ENCODE results near the gene GNPTG. TPM values are rescaled to one million over a fixed set of nuclear protein-coding genes. Genes with fewer than 3 reads are reported as not detected.

The GNPTG gene
- total RNA-seq, 1 donor from 2014 or later, result 36.1 TPM

DNA sequence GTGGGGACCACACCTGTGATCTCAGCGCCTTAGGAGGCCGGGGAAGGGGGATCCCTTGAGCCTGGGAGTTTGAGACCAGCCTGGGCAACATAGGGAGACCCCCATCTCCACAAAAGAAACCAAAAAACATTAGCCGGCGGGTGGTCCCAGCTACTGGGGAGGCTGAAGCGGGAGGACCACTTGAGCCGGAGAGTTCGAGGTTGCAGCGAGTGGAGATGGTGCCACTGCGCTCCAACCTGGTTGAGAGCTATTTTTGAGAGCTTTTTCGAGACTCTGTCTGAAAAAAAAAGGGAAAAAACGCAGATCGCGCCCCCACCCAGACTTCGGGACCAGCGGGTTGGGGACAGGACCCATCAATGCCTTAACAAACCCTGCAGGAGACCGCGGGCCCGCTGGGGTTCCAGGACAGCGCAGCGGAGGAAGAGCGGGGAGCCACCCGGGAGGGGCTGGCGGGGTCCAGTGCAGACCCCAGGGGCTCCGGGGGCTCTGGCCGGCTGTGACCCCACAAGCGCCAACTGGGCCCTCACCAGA is 19.0 kb upstream of the GNPTG start:
- intact Hi-C loops (cut with micrococcal nuclease), result loop anchor here (1.0 kb wide), 2 partner anchors 11 to 22 kb away; no protein-coding TSS in a partner anchor

DNA sequence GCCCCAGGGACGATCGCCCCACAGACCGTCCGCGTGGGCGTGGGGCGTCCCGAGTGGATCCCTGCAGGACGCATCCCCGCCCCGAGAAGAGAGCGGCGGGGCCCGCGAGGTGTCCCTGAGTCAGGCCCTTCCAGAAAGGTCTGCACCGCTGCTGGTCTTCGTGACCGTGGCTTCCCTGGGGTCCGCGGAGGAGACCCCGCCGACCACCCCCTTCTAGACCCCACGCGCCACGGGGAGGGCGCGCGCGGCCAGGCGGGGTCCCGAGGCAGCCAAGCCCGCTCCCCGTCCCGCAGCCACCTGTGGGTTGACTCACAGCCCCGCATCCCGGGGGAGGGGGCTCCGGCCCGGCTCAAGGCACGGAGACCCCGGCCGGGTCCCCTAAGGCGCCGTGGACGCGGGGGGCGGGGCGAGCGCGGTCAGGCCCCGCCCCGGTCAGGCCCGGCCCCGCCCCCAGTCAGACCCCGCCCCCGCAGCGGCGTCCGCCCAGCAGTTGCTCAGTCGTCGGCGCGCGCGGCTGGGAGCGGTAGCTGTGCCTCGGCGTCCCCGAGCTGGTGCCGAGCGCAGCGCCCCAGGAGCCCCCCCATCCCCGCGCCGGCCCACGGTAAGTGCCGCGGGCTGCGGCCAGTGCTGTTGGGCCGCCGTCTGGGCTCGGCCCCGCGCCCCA is 18.4 kb upstream of the GNPTG start, which contains the start of gene BAIAP3:
Gene BAIAP3 (plus strand): TSS at position 497 of the 664 bp plus-strand sequence. CDS start 4,905 bp downstream, outside the sequence.
- intact Hi-C loops (cut with micrococcal nuclease), result loop anchor here (1.0 kb wide), 2 partner anchors 10 to 23 kb away; no protein-coding TSS in a partner anchor

DNA sequence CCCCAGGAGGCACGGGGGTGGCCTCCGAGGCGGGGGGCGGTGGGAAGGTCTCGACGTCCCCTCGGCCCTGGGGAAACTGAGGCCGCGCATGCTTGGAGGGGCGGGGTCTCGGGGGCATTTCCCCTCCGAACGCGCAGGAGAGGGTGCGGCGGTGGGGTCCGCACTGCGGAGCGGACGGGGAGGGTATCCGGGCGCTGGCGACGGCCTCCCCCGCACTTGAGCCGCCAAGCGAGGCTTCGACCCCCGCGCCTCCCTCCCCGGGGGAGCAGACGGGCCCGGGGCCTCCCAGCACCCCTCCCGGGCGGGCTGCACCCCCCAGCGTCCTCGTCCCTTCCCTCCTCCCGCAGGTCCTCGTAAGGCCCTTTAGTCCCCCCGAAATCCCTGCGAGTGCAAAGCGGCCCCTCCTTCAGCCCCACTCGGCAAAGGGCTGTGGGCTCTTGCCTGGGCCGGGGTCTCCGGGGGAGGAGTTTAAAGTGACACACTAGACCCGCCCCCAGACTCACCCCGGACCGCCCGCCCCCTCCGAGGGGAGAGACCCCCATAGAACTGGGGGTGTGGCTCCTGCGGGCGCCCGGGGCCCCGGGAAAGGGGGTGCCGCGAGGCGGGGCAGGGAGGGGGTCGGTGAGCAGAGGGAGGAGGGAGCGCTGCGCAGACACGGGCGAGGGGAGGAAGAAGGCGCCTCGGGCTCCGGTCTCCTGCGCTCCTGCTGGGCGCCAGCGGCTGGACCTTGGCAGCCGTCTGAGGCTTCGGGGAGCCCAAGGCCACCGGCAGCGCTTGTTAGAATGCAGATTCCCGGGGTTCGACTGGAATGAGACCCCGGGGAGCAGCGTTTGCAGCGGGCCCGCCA is 17.7 kb upstream of the GNPTG start:
- intact Hi-C loops (cut with micrococcal nuclease), result loop anchor here (1.0 kb wide), 2 partner anchors 9 to 24 kb away; no protein-coding TSS in a partner anchor

DNA sequence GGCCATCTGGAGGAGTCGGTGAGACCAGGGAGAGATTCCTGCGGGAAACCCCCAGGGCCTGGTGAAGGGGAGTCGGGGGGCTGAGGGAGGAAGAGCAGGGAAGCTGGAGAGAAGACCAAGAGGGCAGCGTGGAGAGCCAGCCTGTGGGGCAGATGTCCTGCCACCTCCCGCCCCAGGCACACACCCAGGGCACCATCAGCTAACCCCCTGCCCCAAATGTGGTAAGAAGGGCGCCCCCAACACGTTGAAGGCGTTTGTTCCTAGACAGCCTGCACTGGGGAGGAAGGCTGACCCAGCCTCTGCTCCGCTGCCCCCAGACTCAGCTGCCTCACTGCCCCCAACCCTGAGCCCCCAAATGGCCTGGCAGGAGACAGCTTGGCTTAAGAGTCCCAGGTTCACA is 17.0 kb upstream of the GNPTG start:
- intact Hi-C loops (cut with micrococcal nuclease), result no loop called here

DNA sequence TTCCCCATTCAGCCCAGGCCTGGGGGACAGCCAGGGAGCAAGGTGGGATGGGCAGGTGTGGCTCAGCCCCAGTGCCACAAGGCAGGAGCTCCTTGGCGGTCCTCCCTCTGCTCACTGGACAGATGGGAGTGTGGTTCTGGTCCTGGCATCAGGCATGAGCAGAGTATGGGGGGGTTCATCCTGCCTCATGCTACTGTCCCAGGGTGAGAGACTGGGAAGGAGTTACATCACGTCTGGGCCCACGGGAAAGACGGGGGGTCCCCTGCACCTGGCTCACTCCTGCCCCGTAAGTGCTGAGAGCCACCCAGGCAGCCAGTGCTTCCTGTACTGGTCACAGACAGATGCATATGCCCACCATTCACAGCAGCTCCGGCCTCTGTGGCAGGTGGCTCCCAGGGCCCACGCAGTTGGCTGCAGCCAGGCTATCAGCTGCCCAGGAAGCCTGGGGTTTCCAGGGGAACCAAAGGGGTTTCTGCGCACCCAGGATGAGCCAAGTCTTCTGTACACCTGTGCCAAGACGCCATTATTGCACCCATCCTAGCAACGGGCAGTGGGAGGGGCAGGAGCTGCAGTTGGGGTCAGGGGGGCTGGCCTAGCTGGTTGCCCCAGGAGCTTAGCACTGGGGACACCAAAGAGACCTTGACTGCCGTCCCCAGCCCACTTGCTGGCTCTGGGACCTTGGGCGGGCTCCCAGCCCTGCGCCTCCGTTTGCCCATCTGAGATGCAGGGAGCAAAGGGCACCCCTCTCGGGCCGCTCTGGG is 16.3 kb upstream of the GNPTG start:
- intact Hi-C loops (cut with micrococcal nuclease), result no loop called here

DNA sequence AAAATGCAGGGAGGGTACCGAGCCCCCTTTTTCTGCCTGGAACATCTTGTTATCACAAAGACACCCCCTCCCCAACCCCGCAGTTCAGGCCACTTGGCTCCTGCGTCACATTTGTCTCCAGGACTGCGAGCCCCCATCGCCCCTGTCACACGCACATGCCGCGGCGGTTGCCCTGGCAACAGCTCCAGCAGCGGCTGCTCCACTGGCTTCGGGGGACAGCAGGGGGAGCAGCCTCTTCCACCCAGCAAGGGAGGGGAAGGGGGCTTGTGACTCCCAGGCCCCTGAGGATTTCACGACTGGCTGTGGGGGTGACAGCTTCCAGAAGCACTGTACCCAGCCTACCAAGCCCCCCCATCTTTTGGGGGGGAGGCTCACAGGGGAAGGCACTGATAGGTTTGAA is 15.7 kb upstream of the GNPTG start:
- intact Hi-C loops (cut with micrococcal nuclease), result loop anchor here (1.0 kb wide), 1 partner anchor 65 kb away; no protein-coding TSS in a partner anchor

DNA sequence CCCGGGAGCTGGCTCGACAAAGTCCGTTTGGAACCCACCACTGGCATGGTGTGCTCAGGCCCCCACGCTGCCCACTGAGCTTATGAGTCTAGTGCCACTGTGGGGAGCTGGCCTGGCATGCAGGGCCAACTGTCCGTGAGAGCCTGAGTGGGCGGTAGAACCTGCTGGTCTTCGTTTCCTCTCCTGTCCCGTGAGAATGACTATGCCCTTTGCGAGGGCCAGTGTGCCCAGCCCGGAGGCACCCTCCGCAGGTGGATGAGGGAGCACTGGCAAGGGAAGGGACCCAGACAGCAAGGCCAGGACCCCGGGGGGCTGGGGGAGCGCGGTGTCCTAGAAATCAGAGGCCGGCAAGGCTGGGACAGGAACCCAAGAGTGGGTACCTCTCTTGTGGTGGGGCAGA is 15.1 kb upstream of the GNPTG start:
- intact Hi-C loops (cut with micrococcal nuclease), result loop anchor here (1.0 kb wide), 1 partner anchor 65 kb away; no protein-coding TSS in a partner anchor

DNA sequence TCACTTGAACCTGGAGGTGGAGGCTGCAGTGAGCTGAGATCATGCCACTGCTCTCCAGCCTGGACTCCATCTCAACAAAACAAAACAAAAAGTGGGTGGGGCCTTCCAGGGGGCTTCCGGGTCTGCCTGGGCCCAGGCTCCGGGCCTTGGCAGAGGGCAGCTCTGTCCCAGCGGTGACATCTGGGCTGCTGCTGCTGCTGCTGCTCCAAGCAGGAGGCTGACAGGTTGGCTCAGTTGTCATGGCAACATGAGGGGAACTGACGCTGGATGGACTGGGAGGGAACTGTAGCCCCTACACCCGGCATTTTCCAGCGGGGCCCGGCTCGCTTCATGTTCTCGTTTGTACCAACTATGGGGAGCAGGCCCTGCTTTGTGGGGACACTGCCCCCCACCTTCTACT is 14.2 kb upstream of the GNPTG start:
- intact Hi-C loops (cut with micrococcal nuclease), result no loop called here

DNA sequence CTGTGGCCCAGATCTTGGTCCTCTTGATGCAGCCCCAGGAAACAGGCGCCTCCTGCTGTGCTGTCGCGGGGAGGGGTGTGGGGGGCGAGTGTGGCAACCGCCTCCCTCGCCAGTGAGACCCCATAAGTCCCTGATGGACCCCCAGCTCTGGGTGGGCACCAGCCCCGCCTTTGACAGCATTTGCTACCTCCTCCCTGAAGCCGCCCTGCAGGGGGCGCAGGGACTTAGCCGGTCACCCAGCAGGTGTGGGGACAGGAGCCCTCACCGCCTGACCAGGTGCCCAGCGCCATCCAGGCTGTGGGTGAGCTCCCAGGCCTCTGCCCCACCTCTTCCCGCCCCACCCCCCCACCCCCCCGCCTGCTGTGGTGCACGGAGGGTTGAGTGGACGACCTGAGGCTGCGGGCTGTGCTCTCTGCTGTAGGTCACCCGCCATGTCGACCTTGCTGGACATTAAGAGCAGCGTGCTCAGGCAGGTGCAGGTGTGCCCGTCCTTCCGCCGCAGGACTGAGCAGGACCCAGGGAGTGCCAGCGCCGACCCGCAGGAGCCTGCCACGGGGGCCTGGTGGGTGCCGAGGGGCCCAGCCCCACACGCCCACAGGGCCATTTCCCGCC is 13.5 kb upstream of the GNPTG start:
- intact Hi-C loops (cut with micrococcal nuclease), result no loop called here

DNA sequence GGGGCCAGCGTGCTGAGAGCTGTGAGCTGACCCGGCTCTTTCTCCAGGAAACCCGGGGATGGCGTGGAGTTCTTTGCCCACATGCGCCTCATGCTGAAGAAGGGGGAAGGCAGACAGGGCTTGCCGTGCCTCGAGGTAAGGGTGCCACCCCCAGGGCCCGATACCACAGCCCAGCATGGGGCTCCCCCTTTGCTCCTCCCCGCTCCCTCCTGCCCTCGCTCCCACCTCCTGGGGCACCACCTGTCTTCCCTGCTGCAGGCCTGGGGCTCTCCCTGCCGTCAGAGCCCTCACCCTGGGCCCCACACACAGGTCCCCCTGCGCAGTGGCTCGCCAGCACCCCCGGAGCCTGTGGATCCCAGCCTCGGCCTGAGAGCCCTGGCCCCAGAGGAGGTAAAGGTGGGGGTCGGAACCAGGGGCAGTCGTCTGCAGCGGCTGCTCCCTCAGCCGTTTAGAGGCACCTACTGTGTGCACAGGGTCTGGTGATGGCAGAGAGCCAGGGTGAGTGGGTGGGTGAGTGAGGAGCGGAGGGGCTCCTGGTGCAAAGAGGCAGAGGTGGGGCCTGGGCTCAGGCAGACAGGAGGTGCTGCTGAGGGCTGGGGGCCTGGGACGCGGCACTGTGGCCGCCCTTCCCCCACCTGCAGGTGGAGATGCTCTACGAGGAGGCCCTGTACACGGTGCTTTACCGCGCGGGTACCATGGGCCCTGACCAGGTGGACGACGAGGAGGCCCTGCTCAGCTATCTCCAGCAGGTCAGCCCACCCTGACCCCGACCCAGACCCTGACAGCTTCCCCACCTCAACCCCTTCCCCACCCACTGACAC is 12.7 kb upstream of the GNPTG start:
- intact Hi-C loops (cut with micrococcal nuclease), result no loop called here

DNA sequence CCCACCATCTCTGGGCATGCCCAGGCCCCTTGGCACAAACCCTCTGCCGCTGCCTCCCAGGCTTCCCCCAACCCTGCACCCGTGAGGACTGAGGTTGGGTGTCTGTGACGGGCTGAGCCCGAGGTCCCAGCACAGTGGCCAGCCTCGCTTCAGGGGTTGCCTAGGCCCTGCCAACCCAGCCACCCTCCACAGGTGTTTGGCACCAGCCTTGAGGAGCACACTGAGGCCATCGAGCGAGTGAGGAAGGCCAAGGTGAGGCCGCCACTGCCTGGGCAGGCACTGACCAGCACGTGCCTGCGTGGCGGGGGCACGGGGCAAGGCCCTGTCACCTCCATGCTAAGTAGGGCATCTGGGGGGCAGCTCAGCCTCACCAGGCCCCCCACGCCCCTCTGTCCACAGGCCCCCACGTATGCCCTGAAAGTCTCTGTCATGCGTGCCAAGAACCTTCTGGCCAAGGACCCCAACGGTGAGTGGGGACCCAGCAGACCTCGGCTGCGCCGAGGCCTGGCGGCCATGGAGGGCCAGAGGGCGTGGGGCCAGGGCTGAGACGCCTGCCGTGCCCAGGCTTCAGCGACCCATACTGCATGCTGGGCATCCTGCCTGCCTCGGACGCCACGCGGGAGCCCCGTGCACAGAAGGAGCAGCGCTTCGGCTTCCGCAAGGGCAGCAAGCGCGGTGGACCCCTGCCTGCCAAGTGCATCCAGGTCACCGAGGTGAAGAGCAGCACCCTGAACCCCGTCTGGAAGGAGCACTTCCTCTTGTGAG is 10.8 kb upstream of the GNPTG start:
- intact Hi-C loops (cut with micrococcal nuclease), result loop anchor here (5.0 kb wide), 1 partner anchor 431 kb away; the partner anchor contains the start of genes EME2, MRPS34 and NME3

DNA sequence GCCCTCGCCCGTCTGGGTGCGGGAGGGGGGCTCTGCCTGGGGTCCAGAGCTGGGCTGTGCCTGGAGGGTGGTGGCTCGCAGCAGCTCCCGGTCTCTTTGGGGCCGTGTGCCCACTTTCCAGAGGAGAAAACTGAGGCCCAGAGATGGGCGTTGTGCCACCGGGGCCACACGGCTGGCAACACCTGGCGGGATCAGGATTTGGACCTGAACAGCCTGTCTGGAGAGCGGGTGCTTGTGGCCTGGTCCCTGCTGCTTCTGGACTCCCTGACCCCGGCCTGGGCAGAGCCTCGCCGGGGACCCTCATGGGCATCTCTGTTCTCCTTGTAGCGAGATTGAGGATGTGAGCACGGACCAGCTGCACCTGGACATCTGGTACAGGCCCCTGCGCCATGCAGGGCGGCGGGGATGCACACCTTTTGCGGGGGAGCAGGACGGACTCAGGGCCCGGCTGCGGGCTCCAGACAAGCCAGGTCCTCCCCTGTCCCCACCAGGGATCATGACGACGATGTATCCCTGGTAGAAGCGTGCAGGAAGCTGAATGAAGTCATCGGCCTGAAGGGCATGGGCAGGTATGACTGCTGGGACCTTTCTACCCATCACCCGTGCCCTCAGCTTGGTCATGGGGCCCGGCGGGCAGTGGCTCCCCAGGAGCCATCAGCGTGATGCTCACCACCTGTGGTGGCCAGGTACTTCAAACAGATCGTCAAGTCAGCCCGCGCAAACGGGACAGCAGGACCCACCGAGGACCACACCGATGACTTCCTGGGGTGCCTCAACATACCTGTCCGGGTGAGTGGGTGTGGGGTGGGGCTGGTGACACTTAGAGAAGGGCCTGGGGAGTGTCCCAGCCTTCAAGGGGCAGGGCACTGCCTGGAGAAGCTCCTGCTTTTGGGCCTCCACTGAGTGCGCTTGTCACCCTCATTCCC is 10.0 kb upstream of the GNPTG start:
- intact Hi-C loops (cut with micrococcal nuclease), result loop anchor here (2.0 to 5.0 kb wide), 2 partner anchors 79 to 431 kb away; partner anchors contain the start of genes EME2, MRPS34, NME3 and UQCC4

DNA sequence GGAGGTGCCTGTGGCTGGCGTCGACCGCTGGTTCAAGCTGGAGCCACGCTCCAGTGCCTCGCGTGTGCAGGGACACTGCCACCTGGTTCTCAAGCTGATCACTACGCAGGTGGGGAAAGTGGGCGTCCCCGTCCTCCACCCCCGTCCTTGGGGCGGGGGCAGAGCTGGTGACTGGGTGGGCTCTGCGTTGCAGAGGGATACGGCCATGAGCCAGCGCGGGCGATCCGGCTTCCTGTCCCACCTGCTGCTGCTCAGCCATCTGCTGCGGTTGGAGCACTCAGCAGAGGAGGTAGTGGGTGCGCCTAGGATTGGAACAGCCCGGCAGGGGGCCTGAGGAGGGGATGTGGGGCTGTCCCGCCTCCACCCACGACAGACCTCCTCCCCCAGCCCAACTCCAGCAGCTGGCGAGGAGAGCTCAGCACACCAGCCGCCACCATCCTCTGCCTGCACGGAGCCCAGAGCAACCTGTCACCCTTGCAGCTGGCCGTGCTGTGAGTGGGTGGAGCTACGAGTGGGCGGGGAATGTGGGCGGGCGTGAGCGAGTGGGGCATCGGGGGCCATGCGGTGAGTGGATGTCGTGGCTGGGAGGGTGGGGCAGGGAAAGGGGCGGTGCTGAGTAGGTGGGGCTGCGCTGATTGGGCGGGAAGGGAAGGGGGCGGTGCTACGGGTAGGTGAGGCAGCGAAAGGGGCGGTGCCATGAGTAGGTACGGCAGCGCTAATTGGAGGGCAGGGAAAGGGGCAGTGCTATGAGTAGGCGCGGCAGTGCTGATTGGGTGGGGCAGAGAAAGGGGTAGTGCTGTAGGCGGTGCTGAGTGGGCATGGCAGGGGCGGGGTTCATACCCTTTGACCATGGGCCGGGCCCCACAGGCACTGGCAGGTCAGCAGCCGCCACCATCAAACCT is 9.0 kb upstream of the GNPTG start:
- intact Hi-C loops (cut with micrococcal nuclease), result loop anchor here (1.0 to 5.0 kb wide), 6 partner anchors 9 to 601 kb away; partner anchors contain the start of genes BAIAP3, EME2, MRPS34 and MSRB1

DNA sequence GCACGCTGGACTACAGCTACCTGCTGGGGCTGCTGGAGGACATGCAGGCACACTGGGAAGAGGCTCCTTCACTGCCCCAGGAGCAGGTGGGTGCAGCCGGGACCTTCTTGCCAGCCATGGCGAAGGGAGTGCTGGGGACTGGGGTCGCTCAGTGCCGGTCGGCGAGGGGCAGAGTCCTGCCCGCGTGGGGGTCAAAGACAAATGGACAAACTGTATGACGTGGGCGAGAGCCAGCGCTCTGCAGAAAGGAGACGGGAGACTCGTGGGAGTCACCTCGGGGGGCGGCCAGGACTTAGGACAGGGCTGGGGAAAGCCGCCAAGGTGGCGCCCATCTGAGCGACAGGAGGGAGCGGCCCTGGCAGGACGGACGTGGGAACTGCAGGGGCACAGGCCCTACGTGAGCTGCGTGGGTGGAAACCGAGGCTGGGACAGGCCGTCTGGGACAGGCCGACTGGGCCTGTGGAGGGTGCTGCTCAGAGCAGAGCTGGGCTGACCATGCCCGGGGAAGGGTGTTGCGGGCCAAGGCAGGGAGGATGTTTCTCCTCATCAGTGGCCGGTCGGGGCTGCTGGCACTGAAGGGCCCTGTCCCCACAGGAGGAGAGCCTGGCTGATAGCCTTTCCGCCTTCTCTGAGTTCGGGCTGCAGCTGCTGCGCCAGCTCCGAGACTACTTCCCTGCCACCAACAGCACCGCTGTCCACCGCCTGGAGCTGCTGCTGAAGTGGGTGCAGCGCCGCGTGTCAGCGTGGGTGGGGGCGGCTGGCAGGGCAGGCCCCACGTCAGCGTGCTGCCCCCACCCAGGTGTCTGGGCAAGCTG is 8.1 kb upstream of the GNPTG start:
- intact Hi-C loops (cut with micrococcal nuclease), result loop anchor here (1.0 to 5.0 kb wide), 6 partner anchors 10 to 600 kb away; partner anchors contain the start of genes BAIAP3, EME2, MRPS34 and MSRB1

DNA sequence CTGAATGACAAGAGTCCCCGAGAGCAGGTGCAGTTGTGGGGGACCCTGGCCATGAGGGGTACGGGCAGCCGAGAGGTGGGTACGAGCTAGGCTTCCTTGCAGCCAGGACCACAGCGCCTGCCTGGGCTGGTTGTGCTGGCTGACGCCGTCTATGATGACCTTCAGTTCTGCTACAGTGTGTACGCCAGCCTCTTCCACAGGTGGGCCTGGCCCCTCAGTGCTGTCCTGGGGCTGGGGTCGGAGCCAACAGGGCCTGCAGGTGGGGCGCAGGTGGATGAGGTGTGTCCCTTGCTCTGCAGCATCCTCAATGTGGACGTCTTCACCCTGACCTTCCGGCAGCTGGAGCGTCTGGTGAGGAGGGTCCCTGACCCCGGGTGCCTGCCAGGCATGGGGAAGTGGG is 7.2 kb upstream of the GNPTG start:
- intact Hi-C loops (cut with micrococcal nuclease), result loop anchor here (5.0 kb wide), 1 partner anchor 428 kb away; the partner anchor contains the start of genes EME2, MRPS34 and NME3

DNA sequence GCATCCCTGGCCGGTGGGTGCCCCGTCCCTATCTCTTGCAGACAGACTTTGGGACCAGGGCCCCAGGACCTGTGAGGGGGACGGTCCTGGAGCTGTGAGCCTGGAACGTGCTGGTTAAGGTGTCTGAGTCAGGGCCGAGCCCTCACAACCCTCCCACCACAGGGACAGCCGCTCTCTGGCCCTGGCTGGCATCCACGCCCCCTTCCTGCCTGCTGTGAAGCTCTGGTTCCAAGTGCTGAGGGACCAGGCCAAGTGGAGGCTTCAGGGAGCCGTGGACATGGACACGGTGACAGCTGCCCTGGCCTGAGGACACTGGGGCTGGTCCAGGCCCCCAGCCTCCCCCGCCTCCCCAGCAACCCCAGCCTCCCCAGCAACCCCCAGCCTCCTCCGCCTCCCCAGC is 6.6 kb upstream of the GNPTG start:
- intact Hi-C loops (cut with micrococcal nuclease), result no loop called here
